ENCODE results near the gene DNAJC21. TPM values are rescaled to one million over a fixed set of nuclear protein-coding genes. Genes with fewer than 3 reads are reported as not detected.

DNAJC21 gene
- total RNA-seq, 1 experiment from 2014 or later, result 56.8 TPM

DNA sequence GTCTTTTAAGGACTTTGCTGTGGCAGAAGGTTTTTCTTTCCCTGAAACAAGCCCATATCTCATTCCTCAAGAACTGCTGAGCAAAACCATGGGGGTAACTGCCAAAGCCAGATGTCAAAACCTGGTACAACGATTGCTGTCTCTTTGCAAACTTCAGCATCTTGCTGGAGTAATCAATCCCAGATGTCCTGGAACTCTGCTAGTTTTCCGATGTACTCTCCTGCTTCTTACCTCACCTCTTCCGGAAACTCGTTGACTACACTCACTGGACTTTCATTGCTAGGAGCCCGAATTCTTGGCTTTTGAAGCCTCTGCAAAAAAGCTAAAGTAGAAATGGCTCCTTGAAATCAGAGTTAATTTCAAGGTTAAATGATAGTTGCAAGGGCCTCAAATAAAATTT, 37.4 kb upstream of the DNAJC21 start:
- Mint-ChIP-seq H3K4me3 (ENCODE audit: low read depth, unreplicated experiment) (no peak overlapping the region), H3K36me3 (ENCODE audit: insufficient read depth, unreplicated experiment) (no peaks in the 10 kb centered on the region), H3K9me3 (ENCODE audit: low read depth, unreplicated experiment) (no peaks in the 10 kb centered on the region), H3K27me3 (ENCODE audit: unreplicated experiment) (peaks cover 2% of the 10 kb centered on the region), H3K4me1 (ENCODE audit: low read depth, unreplicated experiment) (no peaks in the 10 kb centered on the region), H3K27ac (ENCODE audit: unreplicated experiment) (no peak overlapping the region)
- no peak for TF ChIP-seq CTCF (IDR thresholded peaks at IDR 0.05; ENCODE audit: unreplicated experiment)
- CTCF ChIA-PET, result no interaction called here
- BruUV-seq (replicated peaks), result no TSS peak
- intact Hi-C loops (cut with micrococcal nuclease; ENCODE audit: unreplicated experiment), result loop anchor here (10.0 kb wide), 1 partner anchor 207 kb away; no protein-coding TSS in a partner anchor
- DNase-seq, result no peak

DNA sequence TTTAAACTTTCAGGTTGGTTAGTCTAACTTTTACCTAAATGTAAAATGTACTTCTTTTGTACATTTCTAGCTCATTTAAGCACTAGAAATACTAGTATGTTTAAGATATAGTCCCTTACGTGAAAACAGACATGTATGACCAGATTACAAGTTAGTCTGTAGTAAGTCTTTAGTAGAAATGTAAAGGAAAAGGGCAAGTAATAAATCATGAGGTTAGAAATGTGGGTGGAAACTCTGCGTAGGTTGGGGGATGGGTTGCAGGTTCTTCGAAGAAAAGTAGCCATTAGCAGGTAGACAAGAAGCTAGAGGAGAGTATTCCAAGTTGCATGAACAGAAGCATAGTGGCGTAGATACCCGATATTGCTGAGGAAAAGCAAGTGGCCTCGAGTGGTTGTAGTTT, 36.9 kb upstream of the DNAJC21 start:
- CTCF ChIA-PET, result interaction anchor here (0.7 kb wide), 1 partner anchor 54 kb away, joined by 3 read pairs; no protein-coding TSS in a partner anchor
- intact Hi-C loops (cut with micrococcal nuclease; ENCODE audit: unreplicated experiment), result loop anchor here (10.0 kb wide), 1 partner anchor 208 kb away; no protein-coding TSS in a partner anchor
- no peak for TF ChIP-seq CTCF (IDR thresholded peaks at IDR 0.05; ENCODE audit: unreplicated experiment)
- H3K4me3 Mint-ChIP-seq (ENCODE audit: low read depth, unreplicated experiment), result no peak overlapping the region
- no peak overlapping the region for H3K27ac Mint-ChIP-seq (ENCODE audit: unreplicated experiment)
- no peak for DNase-seq
- no peaks in the 10 kb centered on the region for H3K4me1 Mint-ChIP-seq (ENCODE audit: low read depth, unreplicated experiment)
- H3K27me3 Mint-ChIP-seq (ENCODE audit: unreplicated experiment), result no peaks in the 10 kb centered on the region
- no TSS peak for BruUV-seq (replicated peaks)
- no peaks in the 10 kb centered on the region for H3K36me3 Mint-ChIP-seq (ENCODE audit: insufficient read depth, unreplicated experiment)
- H3K9me3 Mint-ChIP-seq (ENCODE audit: low read depth, unreplicated experiment), result no peaks in the 10 kb centered on the region

GRCh38 chr5:34894716-34895115, 34.6 kb upstream of the DNAJC21 start:
- Mint-ChIP-seq H3K4me3 (ENCODE audit: low read depth, unreplicated experiment) (no peak overlapping the region), H3K4me1 (ENCODE audit: low read depth, unreplicated experiment) (no peaks in the 10 kb centered on the region), H3K36me3 (ENCODE audit: insufficient read depth, unreplicated experiment) (no peaks in the 10 kb centered on the region), H3K9me3 (ENCODE audit: low read depth, unreplicated experiment) (no peaks in the 10 kb centered on the region), H3K27me3 (ENCODE audit: unreplicated experiment) (no peaks in the 10 kb centered on the region), H3K27ac (ENCODE audit: unreplicated experiment) (no peak overlapping the region)
- CTCF ChIA-PET, result no interaction called here
- DNase-seq, result no peak
- no TSS peak for BruUV-seq (replicated peaks)
- intact Hi-C loops (cut with micrococcal nuclease; ENCODE audit: unreplicated experiment), result loop anchor here (10.0 kb wide), 1 partner anchor 210 kb away; no protein-coding TSS in a partner anchor
- TF ChIP-seq CTCF (IDR thresholded peaks at IDR 0.05; ENCODE audit: unreplicated experiment), result no peak

DNA sequence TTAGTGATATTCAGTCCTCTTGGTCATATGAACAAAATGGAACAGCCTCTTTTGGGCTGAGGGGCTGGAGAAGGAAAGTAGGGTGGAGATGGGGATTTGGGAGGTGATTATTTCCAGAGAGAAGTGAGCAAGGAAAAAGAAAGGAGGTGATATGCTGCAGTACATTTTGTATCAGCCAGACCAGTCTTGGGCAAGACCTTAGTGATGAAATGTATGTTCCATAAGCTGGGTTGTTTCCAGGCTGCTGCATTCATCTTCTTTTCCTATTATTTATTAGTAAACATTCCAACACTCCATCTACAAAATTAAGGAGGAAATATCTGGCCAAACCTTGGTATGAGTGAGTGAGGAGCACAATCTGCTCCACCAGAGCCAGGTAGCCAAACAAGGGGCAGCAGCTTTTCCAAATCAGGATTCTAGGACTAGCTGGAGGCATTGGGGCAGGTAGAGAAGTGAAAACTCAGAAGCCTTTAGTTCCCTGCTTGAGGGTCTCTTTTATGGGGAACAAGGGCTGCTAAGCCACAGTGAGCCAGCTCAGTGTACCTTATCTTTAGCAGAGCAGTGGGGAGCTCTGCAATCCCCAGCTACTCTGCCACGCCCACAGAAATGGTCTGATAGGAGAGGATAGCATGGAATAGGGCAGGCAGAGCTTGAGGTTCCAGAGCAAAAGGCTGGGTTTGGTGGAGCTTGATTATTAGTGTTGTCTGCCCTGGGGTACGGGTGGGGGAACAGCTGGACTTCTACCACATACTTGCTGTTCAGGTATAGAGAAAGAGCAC, 33.5 kb upstream of the DNAJC21 start:
- Mint-ChIP-seq H3K27ac (ENCODE audit: unreplicated experiment) (no peak overlapping the region), H3K36me3 (ENCODE audit: insufficient read depth, unreplicated experiment) (no peaks in the 10 kb centered on the region), H3K4me1 (ENCODE audit: low read depth, unreplicated experiment) (no peaks in the 10 kb centered on the region), H3K4me3 (ENCODE audit: low read depth, unreplicated experiment) (no peak overlapping the region), H3K27me3 (ENCODE audit: unreplicated experiment) (no peaks in the 10 kb centered on the region), H3K9me3 (ENCODE audit: low read depth, unreplicated experiment) (no peaks in the 10 kb centered on the region)
- no TSS peak for BruUV-seq (replicated peaks)
- no peak for TF ChIP-seq CTCF (IDR thresholded peaks at IDR 0.05; ENCODE audit: unreplicated experiment)
- DNase-seq, result no peak
- CTCF ChIA-PET, result interaction anchor here (0.9 kb wide), 1 partner anchor 410 kb away, joined by 3 read pairs; no protein-coding TSS in a partner anchor
- intact Hi-C loops (cut with micrococcal nuclease; ENCODE audit: unreplicated experiment), result loop anchor here (10.0 kb wide), 1 partner anchor 211 kb away; no protein-coding TSS in a partner anchor
